MCF 10A (cell line): Measurements from ENCODE around the gene CMYA5. TPM values are rescaled to one million over a fixed set of nuclear protein-coding genes. Genes with fewer than 3 reads are reported as not detected.

Experiments used
- BruUV-seq: library from RNA; stranded (reverse); fragments of 400-500 nt; replicated peaks from 2 replicates; lab custom pipeline; 2021; lab: Mats Ljungman, UMichigan
- CTCF ChIA-PET: fragments of 300-600 bp; sonication (Branson Sonifier 250); formaldehyde crosslinking; extraction: SDS; loops from one replicate; lab custom pipeline; 2021; ENCODE audit warnings: antibody characterized with exemption, inconsistent platforms; lab: Yijun Ruan, JAX
- POLR2A ChIA-PET: fragments of 300-600, 350-650 bp; sonication (Branson Sonifier 250); formaldehyde crosslinking; extraction: SDS; loops from one replicate; lab custom pipeline; 2020; ENCODE audit warnings: antibody characterized with exemption, inconsistent platforms; lab: Yijun Ruan, JAX
- DNase-seq: peaks from one replicate; pipeline ENCODE4 v3.0.0-alpha.2; 2018; ENCODE audit not compliant: unreplicated experiment
- H3K27ac Mint-ChIP-seq: one replicate; pipeline ENCODE4 v1.8.0; 2022; ENCODE audit warnings: mild to moderate bottlenecking, low read depth, mixed read lengths; ENCODE audit not compliant: unreplicated experiment
- H3K27me3 Mint-ChIP-seq: one replicate; pipeline ENCODE4 v1.8.0; 2022; ENCODE audit warnings: mixed read lengths; ENCODE audit not compliant: insufficient read depth, unreplicated experiment
- H3K36me3 Mint-ChIP-seq: one replicate; pipeline ENCODE4 v1.8.0; 2022; ENCODE audit warnings: mild to moderate bottlenecking, moderate library complexity, mixed read lengths; ENCODE audit not compliant: insufficient read depth, unreplicated experiment
- H3K4me1 Mint-ChIP-seq: one replicate; pipeline ENCODE4 v1.8.0; 2022; ENCODE audit warnings: mixed read lengths; ENCODE audit not compliant: insufficient read depth, unreplicated experiment
- H3K4me3 Mint-ChIP-seq: one replicate; pipeline ENCODE4 v1.8.0; 2022; ENCODE audit warnings: mild to moderate bottlenecking, moderate library complexity, mixed read lengths; ENCODE audit not compliant: unreplicated experiment
- H3K9me3 Mint-ChIP-seq: one replicate; pipeline ENCODE4 v1.8.0; 2022; ENCODE audit warnings: mixed read lengths; ENCODE audit not compliant: unreplicated experiment
- CTCF ChIP-seq: fragments of 200-600 bp; IDR thresholded peaks from one replicate; pipeline ENCODE4 v1.8.0; 2022; ENCODE audit warnings: antibody characterized with exemption, mild to moderate bottlenecking; ENCODE audit not compliant: unreplicated experiment
- intact Hi-C: fragments of 100-400 bp; cut with micrococcal nuclease; formaldehyde crosslinking; loops from 2 replicates; pipeline ENCODE4 v1.14.1; 2022
- total RNA-seq: library from RNA; stranded (reverse); gene quantifications from 2 replicates; pipeline ENCODE4 v1.2.3, GENCODE V29; 2022

CMYA5 gene
- total RNA-seq, 1 experiment from 2014 or later: 0.61 TPM

GRCh38 chr5:79832911-79833310 lies 143.3 kb downstream of the CMYA5 start:
- no peak overlapping the region for H3K4me3 Mint-ChIP-seq

GRCh38 chr5:79834098-79834753 lies 144.6 kb downstream of the CMYA5 start:
- TF ChIP-seq CTCF: no peak
- no peak overlapping the region for H3K27ac Mint-ChIP-seq
- no peak for DNase-seq
- no peaks in the 10 kb centered on the region for H3K4me1 Mint-ChIP-seq
- no peaks in the 10 kb centered on the region for H3K36me3 Mint-ChIP-seq
- no peak overlapping the region for H3K4me3 Mint-ChIP-seq
- ChIA-PET CTCF (interaction anchor here (0.8 kb wide), 1 partner anchor 22 kb away, joined by 3 read pairs; no protein-coding TSS in a partner anchor), POLR2A (no interaction called here)
- no peaks in the 10 kb centered on the region for H3K9me3 Mint-ChIP-seq
- H3K27me3 Mint-ChIP-seq: no peaks in the 10 kb centered on the region
- BruUV-seq: no TSS peak
- intact Hi-C loops: no loop called here

More at GRCh38 chr5:79832911-79833310, 143.3 kb downstream of the CMYA5 start:
- no peaks in the 10 kb centered on the region for H3K36me3 Mint-ChIP-seq
- H3K4me1 Mint-ChIP-seq: no peaks in the 10 kb centered on the region
- no peak for DNase-seq
- CTCF ChIA-PET: interaction anchor here (0.6 kb wide), 1 partner anchor 293 kb away, joined by 3 read pairs; no protein-coding TSS in a partner anchor
- H3K9me3 Mint-ChIP-seq: no peaks in the 10 kb centered on the region
- no peaks in the 10 kb centered on the region for H3K27me3 Mint-ChIP-seq
- H3K27ac Mint-ChIP-seq: no peak overlapping the region
- TF ChIP-seq CTCF: no peak
- POLR2A ChIA-PET: interaction anchor here (0.7 kb wide), 2 partner anchors 55 to 251 kb away, joined by 3 to 4 read pairs; no protein-coding TSS in a partner anchor
- intact Hi-C loops: no loop called here
- no TSS peak for BruUV-seq

GRCh38 chr5:79834754-79835714 lies 145.4 kb downstream of the CMYA5 start:
- CTCF ChIA-PET: interaction anchor here (0.8 kb wide), 1 partner anchor 21 kb away, joined by 3 read pairs; no protein-coding TSS in a partner anchor
- Mint-ChIP-seq H3K36me3 (no peaks in the 10 kb centered on the region), H3K4me3 (no peak overlapping the region), H3K4me1 (no peaks in the 10 kb centered on the region), H3K27me3 (no peaks in the 10 kb centered on the region), H3K9me3 (no peaks in the 10 kb centered on the region), H3K27ac (no peak overlapping the region)
- POLR2A ChIA-PET: no interaction called here
- no peak for TF ChIP-seq CTCF
- intact Hi-C loops: no loop called here
- no TSS peak for BruUV-seq
- DNase-seq: no peak
